IPS-NIHi7 (cell line): ENCODE results near the gene SMAD5.
A peak's percentile ranks its signal among the peaks of the same experiment; 100 is the strongest.

ENCODE experiments used
- DNase-seq: peaks from one replicate; pipeline ENCODE4 v3.0.0; 2012; ENCODE audit warnings: mixed read lengths; ENCODE audit errors: extremely low spot score

The SMAD5 gene

GRCh38 chr5:136114414-136115125 is 18.1 kb upstream of the SMAD5 start:
- no peak for DNase-seq

- no peak for DNase-seq
These were observed 17.3 kb upstream of the SMAD5 start for GRCh38 chr5:136115183-136115865.

- DNase-seq, result no peak
These were observed 12.1 kb upstream of the SMAD5 start for GRCh38 chr5:136120529-136120928.

GRCh38 chr5:136123236-136123768 is 9.3 kb upstream of the SMAD5 start:
- DNase-seq, result no peak

GRCh38 chr5:136127560-136127959 is 5.1 kb upstream of the SMAD5 start:
- DNase-seq, result no peak

GRCh38 chr5:136128481-136128880 is 4.2 kb upstream of the SMAD5 start:
- no peak for DNase-seq

- DNase-seq, result no peak
These were observed 3.2 kb upstream of the SMAD5 start for GRCh38 chr5:136129445-136129844.

- no peak for DNase-seq
These were observed 2.1 kb upstream of the SMAD5 start for GRCh38 chr5:136130581-136130980.

GRCh38 chr5:136132087-136132486 is 558 bp upstream of the SMAD5 start:
- DNase-seq, result no peak

- peak; percentile 31 for DNase-seq
These were observed 727 bp downstream of the SMAD5 start for GRCh38 chr5:136133222-136133921.

GRCh38 chr5:136133922-136134379 is 1.3 kb downstream of the SMAD5 start:
- DNase-seq, result no peak

GRCh38 chr5:136134653-136135052 is 2.0 kb downstream of the SMAD5 start:
- DNase-seq, result no peak

- DNase-seq, result no peak
These were observed 2.9 kb downstream of the SMAD5 start for GRCh38 chr5:136135536-136135935.

GRCh38 chr5:136137497-136138220 is 5.0 kb downstream of the SMAD5 start:
- DNase-seq, result no peak

- no peak for DNase-seq
These were observed 8.9 kb downstream of the SMAD5 start for GRCh38 chr5:136141561-136141960.

GRCh38 chr5:136143312-136143711 is 10.7 kb downstream of the SMAD5 start:
- DNase-seq, result no peak

- no peak for DNase-seq
These were observed 11.1 kb downstream of the SMAD5 start for GRCh38 chr5:136143763-136144162.

GRCh38 chr5:136145030-136145429 is 12.4 kb downstream of the SMAD5 start:
- no peak for DNase-seq

- no peak for DNase-seq
These were observed 13.6 kb downstream of the SMAD5 start for GRCh38 chr5:136146201-136146600.

GRCh38 chr5:136147632-136148031 is 15.0 kb downstream of the SMAD5 start:
- DNase-seq, result no peak

- DNase-seq, result no peak
These were observed 17.2 kb downstream of the SMAD5 start for GRCh38 chr5:136149891-136150290.
